ENCODE results near the gene C3orf18.

The C3orf18 gene

GRCh38 chr3:50586763-50587070, 19.2 kb upstream of the C3orf18 start:
- no peak for DNase-seq (ENCODE audit: low read depth, low spot score)
- no peak overlapping the region for H3K4me3 ChIP-seq (ENCODE audit: low read depth, low read length)
- TF ChIP-seq, protein P1, sequence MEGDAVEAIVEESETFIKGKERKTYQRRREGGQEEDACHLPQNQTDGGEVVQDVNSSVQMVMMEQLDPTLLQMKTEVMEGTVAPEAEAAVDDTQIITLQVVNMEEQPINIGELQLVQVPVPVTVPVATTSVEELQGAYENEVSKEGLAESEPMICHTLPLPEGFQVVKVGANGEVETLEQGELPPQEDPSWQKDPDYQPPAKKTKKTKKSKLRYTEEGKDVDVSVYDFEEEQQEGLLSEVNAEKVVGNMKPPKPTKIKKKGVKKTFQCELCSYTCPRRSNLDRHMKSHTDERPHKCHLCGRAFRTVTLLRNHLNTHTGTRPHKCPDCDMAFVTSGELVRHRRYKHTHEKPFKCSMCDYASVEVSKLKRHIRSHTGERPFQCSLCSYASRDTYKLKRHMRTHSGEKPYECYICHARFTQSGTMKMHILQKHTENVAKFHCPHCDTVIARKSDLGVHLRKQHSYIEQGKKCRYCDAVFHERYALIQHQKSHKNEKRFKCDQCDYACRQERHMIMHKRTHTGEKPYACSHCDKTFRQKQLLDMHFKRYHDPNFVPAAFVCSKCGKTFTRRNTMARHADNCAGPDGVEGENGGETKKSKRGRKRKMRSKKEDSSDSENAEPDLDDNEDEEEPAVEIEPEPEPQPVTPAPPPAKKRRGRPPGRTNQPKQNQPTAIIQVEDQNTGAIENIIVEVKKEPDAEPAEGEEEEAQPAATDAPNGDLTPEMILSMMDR (IDR thresholded peaks at IDR 0.05; ENCODE audit: insufficient read depth, low read length, missing control alignments): no peak
- ChIA-PET POLR2A (interaction anchor here (0.7 to 2.1 kb wide), 3 partner anchors 15 to 54 kb away, joined by 4 to 9 read pairs (median 4); partner anchors contain the start of gene HEMK1), CTCF (interaction anchor here (1.0 to 10.3 kb wide), 3 partner anchors 13 to 27 kb away, joined by 3 to 138 read pairs (median 94); partner anchors contain the start of genes CISH, HEMK1 and MAPKAPK3)

- CTCF ChIA-PET: interaction anchor here (10.3 kb wide), 2 partner anchors 12 to 28 kb away, joined by 94 to 138 read pairs; partner anchors contain the start of genes CISH, HEMK1 and MAPKAPK3
Observed at GRCh38 chr3:50585919-50586762, 18.6 kb upstream of the C3orf18 start.

DNA sequence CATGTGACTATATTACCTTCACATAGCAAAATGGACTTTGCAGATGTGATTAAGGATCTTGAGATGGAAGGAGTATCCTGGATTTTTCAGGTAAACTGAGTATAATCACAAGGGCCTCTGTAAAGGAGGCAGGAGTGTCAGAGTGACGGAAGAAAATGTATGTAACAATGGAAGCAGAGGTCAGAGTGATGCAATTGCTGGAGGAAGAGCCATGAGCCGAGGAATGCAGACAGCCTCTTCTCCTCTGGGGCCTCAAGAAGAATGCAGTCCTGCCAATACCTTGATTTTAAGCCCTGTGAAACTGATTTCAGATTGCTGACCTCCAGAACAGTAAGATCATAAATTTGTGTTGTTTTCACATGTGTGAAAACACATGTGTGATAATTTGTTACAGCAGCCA, 16.8 kb upstream of the C3orf18 start:
- ChIA-PET CTCF (interaction anchor here (5.0 to 26.0 kb wide), 2 partner anchors 13 to 30 kb away, joined by 31 to 819 read pairs; partner anchors contain the start of genes CISH and MAPKAPK3), POLR2A (interaction anchor here (1.7 kb wide), 1 partner anchor 17 kb away, joined by 4 read pairs; no protein-coding TSS in a partner anchor)
- no peak for DNase-seq (ENCODE audit: low read depth, low spot score)
- H3K4me3 ChIP-seq (ENCODE audit: low read depth, low read length): no peak overlapping the region
- TF ChIP-seq, protein P1 (IDR thresholded peaks at IDR 0.05; ENCODE audit: insufficient read depth, low read length, missing control alignments): no peak

More at GRCh38 chr3:50585919-50586762, 18.6 kb upstream of the C3orf18 start:
- TF ChIP-seq, protein P1 (IDR thresholded peaks at IDR 0.05; ENCODE audit: insufficient read depth, low read length, missing control alignments): no peak
- no peak for DNase-seq (ENCODE audit: low read depth, low spot score)
- no peak overlapping the region for H3K4me3 ChIP-seq (ENCODE audit: low read depth, low read length)
- POLR2A ChIA-PET: interaction anchor here (0.7 to 2.1 kb wide), 4 partner anchors 16 to 55 kb away, joined by 4 to 9 read pairs (median 4); partner anchors contain the start of genes CISH and HEMK1

GRCh38 chr3:50583897-50584296, 16.4 kb upstream of the C3orf18 start:
- ChIA-PET POLR2A (interaction anchor here (1.0 to 1.7 kb wide), 2 partner anchors 9 to 18 kb away, joined by 3 to 4 read pairs; no protein-coding TSS in a partner anchor), CTCF (interaction anchor here (0.6 to 26.0 kb wide), 3 partner anchors 12 to 30 kb away, joined by 3 to 819 read pairs (median 31); partner anchors contain the start of genes CISH and MAPKAPK3)
- TF ChIP-seq, protein P1 (IDR thresholded peaks at IDR 0.05; ENCODE audit: insufficient read depth, low read length, missing control alignments): no peak
- DNase-seq (ENCODE audit: low read depth, low spot score): no peak
- H3K4me3 ChIP-seq (ENCODE audit: low read depth, low read length): no peak overlapping the region

DNA sequence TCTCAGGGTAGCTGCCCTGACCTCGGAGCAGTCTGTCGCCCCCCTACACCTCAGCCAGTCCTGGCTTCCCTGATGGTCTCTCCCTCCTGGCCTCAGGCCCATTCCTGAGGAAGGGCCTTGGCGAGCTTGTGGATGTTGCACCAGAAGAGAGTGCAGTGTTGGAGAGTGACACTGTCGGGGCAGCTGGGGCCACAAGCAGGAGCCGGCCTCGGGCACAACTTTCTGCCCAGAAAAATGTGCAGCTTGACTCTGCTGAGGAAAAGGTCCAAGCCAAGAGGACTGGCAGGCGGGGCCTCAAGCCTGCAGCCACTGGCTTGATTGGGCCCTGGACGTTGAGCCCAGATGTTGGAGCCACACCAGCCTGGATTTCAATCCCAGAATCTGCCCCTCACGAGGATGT, 14.5 kb upstream of the C3orf18 start:
- ChIA-PET CTCF (interaction anchor here (0.9 to 26.0 kb wide), 3 partner anchors 9 to 32 kb away, joined by 3 to 819 read pairs (median 31); partner anchors contain the start of genes CISH and MAPKAPK3), POLR2A (no interaction called here)
- no peak for DNase-seq (ENCODE audit: low read depth, low spot score)
- no peak overlapping the region for H3K4me3 ChIP-seq (ENCODE audit: low read depth, low read length)
- TF ChIP-seq, protein P1 (IDR thresholded peaks at IDR 0.05; ENCODE audit: insufficient read depth, low read length, missing control alignments): no peak

DNA sequence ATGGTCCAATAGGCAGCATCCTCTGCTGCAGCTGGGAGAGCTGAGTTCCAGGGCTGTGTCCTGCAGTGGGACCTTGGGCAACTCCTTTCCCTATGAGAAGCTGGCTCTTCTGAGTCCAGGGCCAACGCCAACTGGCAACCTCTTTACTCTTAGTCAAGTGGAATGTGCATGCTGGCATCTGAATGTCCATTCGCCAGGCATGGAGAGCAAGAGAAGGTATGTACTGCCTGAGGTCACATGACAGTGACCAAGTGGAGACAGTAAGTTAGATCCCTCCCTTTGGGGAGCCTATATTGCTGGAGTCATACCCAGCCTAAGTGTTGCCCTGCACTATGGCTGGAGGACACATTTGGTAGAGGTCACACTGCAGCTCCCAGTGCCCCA, 13.9 kb upstream of the C3orf18 start:
- no peak overlapping the region for H3K4me3 ChIP-seq (ENCODE audit: low read depth, low read length)
- ChIA-PET CTCF (interaction anchor here (0.9 to 26.0 kb wide), 3 partner anchors 10 to 33 kb away, joined by 3 to 819 read pairs (median 31); partner anchors contain the start of genes CISH and MAPKAPK3), POLR2A (no interaction called here)
- TF ChIP-seq, protein P1 (IDR thresholded peaks at IDR 0.05; ENCODE audit: insufficient read depth, low read length, missing control alignments): no peak
- DNase-seq (ENCODE audit: low read depth, low spot score): no peak
